ENCODE results near the gene NPR2.

Gene NPR2

GRCh38 chr9:35847792-35848572 is 56.6 kb downstream of the NPR2 start:
- DNase-seq (ENCODE audit: low spot score) = peak; percentile 88
- TF ChIP-seq CTCF (IDR thresholded peaks at IDR 0.05; ENCODE audit: extremely low read depth, insufficient read depth, missing control alignments) = no peak
- in situ Hi-C loops (cut with MboI; ENCODE audit: low pct_unique_long_range_greater_than_20kb, low sequenced_read_pairs, unreplicated experiment) = no loop called here

GRCh38 chr9:35852267-35852815 is 61.0 kb downstream of the NPR2 start:
- DNase-seq (ENCODE audit: low spot score) = no peak
- no peak for TF ChIP-seq CTCF (IDR thresholded peaks at IDR 0.05; ENCODE audit: extremely low read depth, insufficient read depth, missing control alignments)
- in situ Hi-C loops (cut with MboI; ENCODE audit: low pct_unique_long_range_greater_than_20kb, low sequenced_read_pairs, unreplicated experiment) = no loop called here

- DNase-seq (ENCODE audit: low spot score) = no peak
- TF ChIP-seq CTCF (IDR thresholded peaks at IDR 0.05; ENCODE audit: extremely low read depth, insufficient read depth, missing control alignments) = no peak
- in situ Hi-C loops (cut with MboI; ENCODE audit: low pct_unique_long_range_greater_than_20kb, low sequenced_read_pairs, unreplicated experiment) = no loop called here
Observed at GRCh38 chr9:35852876-35853865, 61.8 kb downstream of the NPR2 start.

GRCh38 chr9:35854091-35854762 is 62.8 kb downstream of the NPR2 start:
- TF ChIP-seq CTCF (IDR thresholded peaks at IDR 0.05; ENCODE audit: extremely low read depth, insufficient read depth, missing control alignments) = no peak
- DNase-seq (ENCODE audit: low spot score) = no peak
- in situ Hi-C loops (cut with MboI; ENCODE audit: low pct_unique_long_range_greater_than_20kb, low sequenced_read_pairs, unreplicated experiment) = no loop called here

- in situ Hi-C loops (cut with MboI; ENCODE audit: low pct_unique_long_range_greater_than_20kb, low sequenced_read_pairs, unreplicated experiment) = no loop called here
- no peak for DNase-seq (ENCODE audit: low spot score)
- TF ChIP-seq CTCF (IDR thresholded peaks at IDR 0.05; ENCODE audit: extremely low read depth, insufficient read depth, missing control alignments) = no peak
Observed at GRCh38 chr9:35856206-35856605, 64.8 kb downstream of the NPR2 start.

- in situ Hi-C loops (cut with MboI; ENCODE audit: low pct_unique_long_range_greater_than_20kb, low sequenced_read_pairs, unreplicated experiment) = no loop called here
- no peak for TF ChIP-seq CTCF (IDR thresholded peaks at IDR 0.05; ENCODE audit: extremely low read depth, insufficient read depth, missing control alignments)
- DNase-seq (ENCODE audit: low spot score) = no peak
Observed at GRCh38 chr9:35856882-35857281, 65.5 kb downstream of the NPR2 start.
